B cell (primary cell): ENCODE results near the gene SFXN5.

Experiments
- CTCF ChIP-seq: fragments of 200-600 bp; IDR thresholded peaks from one replicate; pipeline ENCODE4 v1.8.0; 2022; ENCODE audit warnings: antibody characterized with exemption, mild to moderate bottlenecking
- EZH2 ChIP-seq: IDR thresholded peaks from 2 replicates; pipeline ENCODE4 v1.6.1; 2012; ENCODE audit warnings: borderline replicate concordance, low read depth, mild to moderate bottlenecking, moderate library complexity, low read length; ENCODE audit not compliant: insufficient read depth, poor library complexity, severe bottlenecking

DNA sequence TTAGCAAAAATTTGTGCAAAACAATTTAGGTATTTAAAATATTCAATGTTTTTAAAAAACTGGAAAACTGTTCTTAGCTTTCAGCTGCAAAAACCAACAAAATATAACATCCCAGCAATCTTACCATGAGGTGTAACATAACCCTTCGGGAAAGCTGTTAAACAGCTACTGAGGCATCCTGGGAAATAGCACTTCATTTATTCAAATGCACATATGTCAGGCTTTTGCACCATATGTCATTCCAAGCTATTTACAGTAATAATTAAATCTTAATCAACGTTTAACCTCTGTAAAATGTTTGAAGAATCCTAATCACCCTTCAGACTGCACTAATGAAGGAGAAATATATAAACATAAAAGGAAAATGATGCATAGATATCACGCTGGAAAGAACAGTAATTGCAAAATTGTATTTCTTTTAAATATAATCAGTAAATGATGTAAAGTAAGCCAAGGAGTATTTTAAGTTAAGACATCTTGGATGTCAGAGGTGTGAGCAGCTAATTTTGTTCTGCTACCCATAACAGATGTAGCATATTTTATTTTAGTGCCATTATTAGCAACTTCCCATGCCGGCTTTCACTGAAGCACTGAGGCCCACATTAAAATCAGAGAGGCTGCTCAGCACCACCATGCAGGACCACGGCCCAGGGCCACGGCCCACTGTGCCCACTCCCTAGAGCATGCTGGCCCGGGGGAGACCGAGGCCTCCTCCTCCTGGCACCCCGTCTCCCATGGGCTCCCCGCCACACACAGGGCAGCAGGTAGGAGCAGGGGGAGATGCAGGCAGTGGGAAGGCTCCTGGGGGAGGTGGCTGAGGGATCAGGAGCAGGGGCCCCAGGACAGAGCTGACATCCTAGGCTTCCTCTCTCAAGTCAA is 123.3 kb downstream of the SFXN5 start:
- TF ChIP-seq EZH2, result no peak
- TF ChIP-seq CTCF, result no peak
